AG04450 (cell line): ENCODE measurements around the gene KRTAP10-9. TPM values are rescaled to one million over a fixed set of nuclear protein-coding genes. Genes with fewer than 3 reads are reported as not detected.
"Not testable (repeated sequence)": the region's sequence is repeated elsewhere in the genome, so short reads cannot be mapped to it uniquely, and the experiment has no call there.

ENCODE experiments used
- CTCF ChIA-PET: fragments of 300-600, 350-600 bp; formaldehyde crosslinking; extraction: SDS; loops from one replicate; lab custom pipeline; 2022; ENCODE audit warnings: antibody characterized with exemption, inconsistent platforms; lab: Charles Lee
- POLR2A ChIA-PET: fragments of 350-600 bp; formaldehyde crosslinking; extraction: SDS; loops from one replicate; lab custom pipeline; 2021; ENCODE audit warnings: antibody characterized with exemption, inconsistent platforms; lab: Yijun Ruan, JAX
- DNase-seq: peaks from one replicate; pipeline ENCODE4 v3.0.0-alpha.2; 2011; ENCODE audit warnings: low read depth, low spot score
- H3K27ac ChIP-seq: one replicate; pipeline ENCODE4 v1.5.1; 2012; ENCODE audit warnings: low read depth, low read length, control low read depth
- H3K27me3 ChIP-seq: one replicate; pipeline ENCODE4 v1.6.0; 2012; ENCODE audit warnings: low read length; ENCODE audit not compliant: control insufficient read depth, insufficient read depth
- H3K4me3 ChIP-seq: 2 replicates; pipeline ENCODE4 v1.5.1; 2011; ENCODE audit warnings: mild to moderate bottlenecking, low read depth, low read length, control low read depth
- H3K9me3 ChIP-seq: 2 replicates; pipeline ENCODE4 v1.5.1; 2012; ENCODE audit warnings: low read length; ENCODE audit not compliant: control insufficient read depth, insufficient read depth
- CTCF ChIP-seq: IDR thresholded peaks from 2 replicates; pipeline ENCODE4 v1.5.1; 2011; ENCODE audit warnings: low read depth, low read length, control low read depth, inconsistent platforms
- polyA plus RNA-seq: library from polyadenylated mRNA; depleted of rRNA; stranded (reverse); fragments of >200 nt; gene quantifications from 2 replicates; pipeline ENCODE4 v1.2.3, GENCODE V29; 2011

Gene KRTAP10-9
- polyA plus RNA-seq, 1 experiment: not detected

- Histone ChIP-seq H3K27me3 (no peaks in the 10 kb centered on the region), H3K27ac (no peak overlapping the region), H3K4me3 (no peak overlapping the region)
These were observed 12.4 kb downstream of the KRTAP10-9 start for GRCh38 chr21:44639331-44639655.

GRCh38 chr21:44640761-44641160, 13.9 kb downstream of the KRTAP10-9 start:
- no peak overlapping the region for H3K4me3 ChIP-seq
- H3K27ac ChIP-seq: no peak overlapping the region
- no peaks in the 10 kb centered on the region for H3K27me3 ChIP-seq
- TF ChIP-seq CTCF: no peak
- POLR2A ChIA-PET: no interaction called here
- peaks cover 21% of the 10 kb centered on the region for H3K9me3 ChIP-seq
- no peak for DNase-seq
- CTCF ChIA-PET: no interaction called here

More at GRCh38 chr21:44639331-44639655, 12.4 kb downstream of the KRTAP10-9 start:
- CTCF ChIA-PET: no interaction called here
- no peak for TF ChIP-seq CTCF
- DNase-seq: no peak
- H3K9me3 ChIP-seq: peaks cover 14% of the 10 kb centered on the region
- POLR2A ChIA-PET: no interaction called here

GRCh38 chr21:44643741-44644310, 16.9 kb downstream of the KRTAP10-9 start:
- no peak overlapping the region for H3K4me3 ChIP-seq
- TF ChIP-seq CTCF: no peak
- peaks cover 41% of the 10 kb centered on the region for H3K9me3 ChIP-seq
- H3K27me3 ChIP-seq: no peaks in the 10 kb centered on the region
- ChIA-PET CTCF (no interaction called here), POLR2A (no interaction called here)
- no peak for DNase-seq
- no peak overlapping the region for H3K27ac ChIP-seq

GRCh38 chr21:44644878-44645277, 18.0 kb downstream of the KRTAP10-9 start:
- Histone ChIP-seq H3K27ac (no peak overlapping the region), H3K4me3 (no peak overlapping the region), H3K9me3 (peaks cover 43% of the 10 kb centered on the region), H3K27me3 (no peaks in the 10 kb centered on the region)
- DNase-seq: no peak
- ChIA-PET CTCF (no interaction called here), POLR2A (no interaction called here)
- no peak for TF ChIP-seq CTCF

- H3K4me3 ChIP-seq, DNase-seq, CTCF ChIA-PET, POLR2A ChIA-PET, H3K27ac ChIP-seq, H3K27me3 ChIP-seq: not testable (repeated sequence)
- H3K9me3 ChIP-seq: peaks cover 55% of the 10 kb centered on the region
These were observed 19.7 kb downstream of the KRTAP10-9 start, which contains the start of gene KRTAP10-11 for GRCh38 chr21:44646366-44647221. TSS of gene KRTAP10-11 (plus strand) at chr21:44646414. CDS start at chr21:44646459, 45 bp downstream.
